Endometrium (tissue), 2 donors: ENCODE results near the gene ANXA9.

Source experiments
- FAIRE-seq: peaks from 2 replicates; lab custom pipeline; 2012; peaks lifted over from hg19 to GRCh38; lab: Jason Lieb, UNC
- donor health status: control.
- donor health status: control.

The ANXA9 gene

DNA sequence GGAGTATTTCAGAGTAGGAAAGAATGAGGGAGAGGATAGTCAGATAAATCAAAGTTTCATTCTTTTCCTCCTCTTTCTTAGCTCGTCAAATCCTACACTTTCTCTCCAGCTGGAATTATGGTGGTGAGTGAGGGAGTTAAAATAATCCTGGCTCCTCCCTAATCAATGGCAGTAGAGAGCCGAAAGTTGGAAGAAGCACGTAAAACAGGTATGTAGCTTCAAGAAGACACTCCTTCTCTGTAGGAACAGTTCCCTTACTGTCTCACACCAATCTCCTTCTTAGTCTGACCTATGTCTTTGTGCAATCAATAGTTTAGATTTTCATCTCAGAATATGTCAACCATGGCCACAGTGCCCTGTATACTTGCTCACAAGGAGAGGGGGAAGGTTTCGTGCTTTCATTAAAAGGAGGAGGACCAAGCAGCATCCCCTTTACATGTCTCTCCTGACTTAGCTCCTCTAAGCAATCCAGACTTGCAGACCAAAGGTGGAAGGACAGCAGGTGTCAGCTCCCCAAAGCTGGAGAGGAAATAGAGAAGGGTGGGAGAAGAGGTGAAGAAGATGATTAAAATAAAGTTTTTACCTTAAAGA, 23.7 kb downstream of the ANXA9 start:
- no peak for FAIRE-seq

DNA sequence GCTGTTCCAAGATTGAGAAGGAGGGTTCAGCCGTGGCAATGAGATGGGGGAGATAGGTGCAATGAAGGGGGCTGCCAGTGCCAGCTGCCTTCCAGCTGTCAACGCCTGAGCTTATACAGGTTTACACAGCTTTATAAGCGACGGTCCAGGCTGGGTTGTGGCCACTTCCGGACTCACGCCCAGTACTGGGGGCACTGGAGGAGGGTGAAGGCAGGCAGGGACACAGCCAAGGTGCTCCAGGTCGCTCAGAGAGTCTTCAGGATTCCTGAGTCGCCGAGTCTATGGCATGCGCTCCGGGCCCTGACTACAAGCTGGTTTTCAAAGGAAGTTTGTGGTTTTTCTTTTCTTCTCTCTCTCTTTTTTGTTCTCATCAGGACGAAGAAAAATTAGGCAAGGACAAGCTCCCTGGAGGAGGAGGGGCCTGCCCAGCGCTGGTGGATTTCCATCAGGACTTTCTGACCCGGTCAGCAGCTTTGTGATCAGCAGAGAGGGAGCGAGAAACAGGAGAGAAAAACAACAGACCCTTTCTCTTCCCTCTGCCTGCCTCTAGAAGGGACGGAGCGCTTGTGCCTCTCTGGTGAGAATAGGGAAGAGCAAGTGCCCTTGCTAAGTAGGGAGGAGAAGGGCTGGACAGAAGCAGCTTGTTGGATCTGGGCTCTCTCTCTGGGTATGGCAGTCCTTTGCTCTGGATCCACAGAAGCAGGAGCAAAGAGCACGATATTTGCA, 24.4 kb downstream of the ANXA9 start, which contains the start of gene MINDY1:
TSS of gene MINDY1 (minus strand) at position 576 of the 726 bp plus-strand sequence. CDS start 4,285 bp downstream, outside the sequence.
- no peak for FAIRE-seq

DNA sequence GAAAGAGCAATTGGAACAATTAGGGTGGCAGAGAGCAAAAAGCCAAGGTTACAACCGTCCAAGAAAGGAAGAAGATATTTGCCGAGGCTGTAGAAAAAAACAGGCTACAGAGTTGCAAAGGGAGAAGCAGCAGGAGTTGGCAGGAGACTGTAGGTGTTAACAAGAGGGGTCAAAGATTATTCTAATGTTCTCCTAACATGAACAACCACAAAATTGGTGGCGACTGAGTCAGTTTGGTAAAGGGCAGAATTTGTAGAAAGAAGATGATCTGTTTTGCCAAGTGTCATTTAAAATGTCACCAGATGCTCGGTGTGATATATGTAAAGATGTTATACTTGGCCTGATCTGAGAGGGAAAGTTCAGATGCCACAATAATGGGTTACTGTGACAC, 25.8 kb downstream of the ANXA9 start:
- FAIRE-seq: no peak

DNA sequence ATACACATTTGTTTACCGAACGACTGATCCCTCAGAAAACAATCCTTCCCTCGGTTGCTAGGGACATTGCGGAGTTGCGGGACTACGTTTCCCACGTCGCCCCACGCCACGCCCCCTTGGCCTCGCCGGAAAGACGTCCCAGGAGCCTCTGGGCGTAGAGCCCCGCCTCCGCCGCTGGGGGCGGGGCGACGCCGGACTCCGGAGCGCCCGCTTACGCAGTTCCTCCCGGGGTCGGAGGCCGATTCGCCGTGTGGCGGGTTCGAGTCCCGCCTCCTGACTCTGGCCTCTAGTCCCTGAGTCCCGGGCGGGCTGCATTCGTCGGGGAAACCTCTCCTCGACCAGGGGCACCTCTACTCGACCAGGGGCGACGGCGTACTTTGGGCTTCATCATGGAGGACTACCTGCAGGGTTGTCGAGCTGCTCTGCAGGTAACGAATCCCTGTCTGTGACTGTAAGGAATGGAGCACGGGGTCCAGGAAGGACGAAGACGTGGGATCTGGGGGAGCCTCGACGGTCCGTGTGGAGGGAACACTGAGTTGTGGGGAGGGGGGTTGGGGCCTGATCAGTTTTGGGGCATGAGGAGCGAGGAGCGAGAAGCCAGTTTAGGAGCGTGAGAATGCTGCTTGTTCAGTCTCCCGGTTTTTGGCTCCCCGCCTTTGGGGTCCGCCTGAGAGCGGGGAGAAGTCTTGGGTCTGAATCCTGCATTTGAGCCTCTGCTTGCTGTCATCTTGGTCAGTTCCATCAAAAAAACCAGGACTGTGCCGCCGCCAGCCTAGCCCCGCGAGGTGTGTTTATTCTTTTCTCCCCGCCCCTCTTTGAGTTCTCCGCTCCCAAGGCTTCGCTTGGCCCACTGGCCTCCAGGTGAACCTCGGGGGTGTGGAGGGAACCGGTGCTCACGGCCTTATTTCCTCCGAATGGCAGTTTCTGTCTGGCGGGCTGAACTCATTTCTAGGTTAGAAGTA, 26.4 kb downstream of the ANXA9 start, which contains the start of gene PRUNE1:
TSS of gene PRUNE1 (plus strand) at position 206 of the 962 bp plus-strand sequence. CDS start at position 390, 184 bp downstream.
- FAIRE-seq: peak; percentile 64

DNA sequence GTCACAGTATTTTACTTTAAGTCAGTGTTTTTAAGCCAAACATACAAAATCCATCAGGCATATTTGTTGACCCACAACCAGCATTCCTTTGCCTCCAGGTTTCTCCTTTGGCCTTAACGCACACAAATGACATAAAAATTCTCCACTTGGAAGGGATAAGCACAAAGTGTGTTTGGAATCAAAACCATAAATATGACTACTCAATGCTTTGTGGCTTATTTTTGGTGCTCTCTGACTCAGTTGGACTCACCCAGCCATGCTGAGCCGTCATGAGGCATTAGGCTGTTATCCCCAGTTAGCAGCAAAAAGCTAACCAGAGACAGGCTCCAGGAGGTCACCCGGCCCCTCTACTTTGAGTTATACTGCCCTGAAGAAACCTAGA, 27.1 kb downstream of the ANXA9 start:
- FAIRE-seq: no peak

DNA sequence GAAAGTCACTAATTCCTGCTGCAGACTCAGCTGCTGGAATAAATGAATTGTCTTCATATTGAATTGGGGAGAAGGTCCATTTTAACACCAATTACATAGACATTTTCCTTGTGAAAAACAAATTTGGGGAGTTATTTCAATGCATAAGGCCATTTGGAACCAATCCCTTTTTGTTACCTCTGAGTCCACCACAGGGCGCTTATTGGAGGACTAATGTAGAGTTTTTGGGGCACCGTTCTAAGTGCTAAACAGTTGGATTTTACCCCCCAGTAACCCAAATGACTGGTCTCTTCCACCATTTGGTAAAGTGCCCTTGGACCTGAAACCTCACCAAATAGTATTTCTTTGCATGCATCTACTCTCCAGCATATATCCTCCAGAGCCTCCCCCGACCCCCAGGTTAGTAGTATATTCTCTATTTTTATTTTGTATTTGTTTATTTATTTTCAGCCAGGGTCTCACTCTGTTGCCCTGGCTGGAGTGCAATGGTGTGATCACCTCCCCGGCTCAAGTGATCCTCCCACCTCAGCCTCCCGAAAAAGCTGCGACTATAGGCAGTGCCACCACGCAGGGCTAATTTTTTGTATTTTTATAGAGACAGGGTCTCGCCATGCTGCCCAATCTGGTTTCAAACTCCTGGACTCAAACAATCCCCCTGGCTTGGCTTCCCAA, 27.7 kb downstream of the ANXA9 start:
- FAIRE-seq: no peak

DNA sequence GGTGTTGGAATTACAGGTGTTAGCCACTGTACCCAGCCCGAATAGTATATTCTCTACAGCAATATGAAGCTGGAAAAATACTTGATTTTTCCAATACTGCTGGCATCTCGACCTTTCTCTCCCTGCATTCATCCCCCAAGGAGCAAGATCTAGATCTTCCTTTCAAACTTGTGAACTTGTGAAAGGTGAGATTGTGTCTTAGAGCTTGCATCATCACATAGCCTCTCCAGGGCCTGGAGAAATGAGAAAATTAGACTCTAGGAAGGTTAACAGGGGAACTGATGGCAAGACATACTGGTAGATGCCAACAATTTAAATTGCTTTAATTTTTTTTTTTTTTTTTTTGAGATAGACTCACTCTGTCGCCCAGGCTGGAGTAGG, 28.2 kb downstream of the ANXA9 start:
- no peak for FAIRE-seq

DNA sequence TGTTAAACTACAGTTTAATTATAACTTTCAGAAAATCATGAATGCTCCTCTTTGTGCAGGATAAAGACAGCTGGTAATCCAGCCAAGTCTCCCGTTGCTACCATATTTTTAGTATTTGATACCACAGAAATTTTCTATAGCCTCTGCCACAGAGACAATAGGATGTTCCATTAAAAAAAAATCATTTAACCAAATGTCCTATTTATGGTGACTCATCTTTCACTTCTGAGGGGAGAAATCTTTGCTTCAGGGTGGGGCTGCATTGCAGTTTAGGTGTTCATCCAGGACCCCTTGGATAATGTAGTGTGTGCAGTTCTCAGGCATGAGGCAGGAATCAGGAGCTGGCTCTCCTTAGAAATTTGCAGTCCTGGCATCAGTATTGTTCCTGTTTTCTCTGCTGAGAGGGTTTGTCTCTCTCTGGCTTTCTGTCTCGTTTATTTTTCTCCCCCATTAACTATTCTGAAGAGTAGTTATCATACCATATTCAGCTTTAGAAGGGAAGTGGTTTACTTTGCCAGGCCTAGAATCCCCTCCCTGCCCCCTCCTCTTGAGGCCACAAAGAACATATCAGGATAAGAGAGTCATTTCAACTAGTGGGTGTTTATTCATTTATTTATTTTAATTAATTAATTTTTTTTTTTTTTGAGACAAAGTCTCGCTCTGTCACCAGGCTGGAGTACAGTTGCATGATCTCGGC, 29.2 kb downstream of the ANXA9 start:
- no peak for FAIRE-seq

DNA sequence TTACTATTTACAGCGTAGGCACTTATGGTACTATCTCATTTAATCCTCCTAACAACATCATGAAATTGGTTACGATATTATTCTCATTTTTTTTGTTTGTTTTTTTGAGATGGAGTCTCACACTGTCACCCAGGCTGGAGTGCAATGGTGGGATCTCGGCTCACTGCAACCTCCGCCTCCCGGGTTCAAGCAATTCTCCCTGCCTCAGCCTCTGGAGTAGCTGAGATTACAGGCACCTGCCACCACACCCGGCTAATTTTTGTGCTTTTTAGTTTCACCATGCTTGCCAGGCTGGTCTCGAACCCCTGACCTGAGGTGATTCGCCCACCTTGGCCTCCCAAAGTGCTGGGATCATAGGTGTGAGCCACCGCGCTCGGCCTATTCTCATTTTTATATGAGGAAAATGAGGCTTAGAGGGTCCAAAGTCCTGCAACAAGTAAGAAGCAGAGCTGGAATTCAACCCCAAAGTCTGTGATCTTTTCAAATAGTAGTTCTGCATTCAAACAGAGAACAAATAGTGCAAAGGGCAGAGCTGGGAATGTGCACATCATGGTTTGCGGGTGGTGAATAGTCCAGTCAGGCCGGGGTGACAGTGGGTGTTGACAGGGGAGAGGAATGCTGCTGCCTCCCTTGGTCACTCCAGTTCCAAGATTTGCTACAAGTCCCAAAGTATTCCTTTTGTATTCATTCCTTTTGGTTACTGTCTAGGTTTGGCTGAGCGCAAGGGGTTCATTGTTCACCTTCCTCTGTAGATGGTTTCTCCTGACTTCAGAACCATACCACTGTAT, 30.8 kb downstream of the ANXA9 start:
- no peak for FAIRE-seq

DNA sequence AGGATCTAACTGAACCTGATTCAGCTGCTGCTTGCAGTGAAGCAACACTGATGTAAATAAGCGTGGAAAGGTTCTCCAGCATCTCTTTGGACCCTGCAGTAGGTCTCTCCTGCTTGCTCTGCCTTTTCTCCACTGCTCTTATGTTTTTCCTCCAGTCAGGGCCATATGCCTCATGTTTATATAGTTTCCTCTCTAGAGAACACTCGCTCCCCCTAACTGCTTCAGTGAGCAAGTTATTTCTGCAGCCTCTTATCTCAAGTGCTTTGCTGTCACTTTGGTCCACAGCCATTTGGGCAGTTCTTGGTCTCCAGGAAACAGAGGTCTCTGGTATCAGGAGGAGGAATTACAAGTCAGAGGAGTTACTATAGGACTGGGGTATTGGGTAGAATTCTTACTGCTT, 31.4 kb downstream of the ANXA9 start:
- no peak for FAIRE-seq

DNA sequence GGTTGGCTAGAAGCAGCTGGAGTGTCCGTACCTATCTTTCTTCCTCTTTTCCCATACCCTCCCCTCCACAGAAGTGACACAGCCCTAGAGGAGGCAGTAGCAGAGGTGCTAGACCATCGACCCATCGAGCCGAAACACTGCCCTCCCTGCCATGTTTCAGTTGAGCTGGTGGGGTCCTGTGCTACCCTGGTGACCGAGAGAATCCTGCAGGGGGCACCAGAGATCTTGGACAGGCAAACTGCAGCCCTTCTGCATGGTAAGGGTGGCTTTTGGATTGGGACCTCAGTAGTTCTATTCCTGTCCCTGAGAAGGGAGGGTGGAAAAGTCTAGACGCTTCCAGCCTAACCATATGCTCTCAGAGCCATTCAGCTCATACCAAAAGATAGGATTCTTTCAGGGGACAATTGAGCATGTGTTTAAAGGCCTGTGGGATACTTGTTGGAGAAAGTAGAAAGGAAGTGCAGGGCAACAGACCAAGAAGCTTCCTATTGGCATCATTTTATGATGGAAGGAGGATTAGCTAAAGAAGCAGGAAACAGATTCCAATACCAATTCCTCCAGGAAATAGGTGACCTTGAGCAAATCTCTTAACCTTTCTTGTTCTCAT, 42.6 kb downstream of the ANXA9 start:
- no peak for FAIRE-seq

DNA sequence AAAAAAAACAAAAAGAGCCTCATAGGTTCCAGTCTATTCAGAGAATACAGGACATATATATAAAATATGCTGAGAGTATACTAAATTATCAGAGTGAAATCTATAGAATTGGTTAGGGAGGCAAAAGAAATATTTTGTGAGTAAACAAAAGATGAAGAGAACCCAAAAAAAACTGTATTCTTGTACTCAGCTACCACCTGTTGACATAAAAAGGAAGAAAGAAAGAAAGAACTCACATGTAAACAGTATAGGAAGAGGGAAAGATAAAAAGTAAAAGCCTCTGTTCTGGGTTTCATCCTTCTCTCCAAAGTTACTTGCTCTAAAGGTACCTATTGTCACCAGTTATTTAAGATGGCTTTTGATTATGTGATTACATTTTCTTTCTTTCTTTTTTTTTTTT, 44.4 kb downstream of the ANXA9 start:
- no peak for FAIRE-seq

DNA sequence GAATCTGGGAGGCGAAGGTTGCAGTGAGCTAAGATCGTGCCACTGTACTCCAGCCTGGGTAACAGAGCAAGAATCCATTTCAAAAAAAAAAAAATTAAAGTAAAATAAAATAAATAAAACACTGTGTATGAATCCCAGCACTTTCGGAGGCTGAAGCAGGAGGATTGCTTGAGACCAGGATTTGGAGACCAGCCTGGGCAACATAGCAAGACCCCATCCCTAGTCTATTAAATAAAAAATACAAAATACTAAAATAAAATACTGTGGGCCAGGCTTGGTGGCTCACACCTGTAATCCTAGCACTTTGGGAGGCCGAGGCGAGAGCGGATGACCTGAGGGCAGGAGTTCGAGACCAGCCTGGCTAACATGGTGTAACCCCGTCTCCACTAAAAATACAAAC, 50.1 kb downstream of the ANXA9 start:
- FAIRE-seq: no peak

DNA sequence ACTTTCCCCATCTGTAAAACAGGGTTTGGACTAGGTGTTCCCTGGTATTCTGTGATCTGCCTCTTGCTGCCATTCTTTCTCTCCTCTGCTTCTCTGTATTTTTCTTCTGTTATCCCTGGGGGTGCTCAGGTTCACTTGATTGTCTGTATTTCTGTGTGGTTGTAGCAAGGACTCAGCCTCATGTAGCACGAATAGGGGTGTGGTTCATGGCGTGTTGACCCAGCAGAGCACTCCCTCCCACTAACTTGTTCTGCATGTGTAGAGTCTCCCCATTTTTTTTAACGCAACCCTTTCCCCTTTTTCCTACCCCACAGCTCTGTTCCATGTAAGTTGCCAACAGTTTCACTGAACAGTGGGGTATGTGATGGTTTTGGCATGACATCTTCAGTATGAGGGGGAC, 53.1 kb downstream of the ANXA9 start:
- no peak for FAIRE-seq

DNA sequence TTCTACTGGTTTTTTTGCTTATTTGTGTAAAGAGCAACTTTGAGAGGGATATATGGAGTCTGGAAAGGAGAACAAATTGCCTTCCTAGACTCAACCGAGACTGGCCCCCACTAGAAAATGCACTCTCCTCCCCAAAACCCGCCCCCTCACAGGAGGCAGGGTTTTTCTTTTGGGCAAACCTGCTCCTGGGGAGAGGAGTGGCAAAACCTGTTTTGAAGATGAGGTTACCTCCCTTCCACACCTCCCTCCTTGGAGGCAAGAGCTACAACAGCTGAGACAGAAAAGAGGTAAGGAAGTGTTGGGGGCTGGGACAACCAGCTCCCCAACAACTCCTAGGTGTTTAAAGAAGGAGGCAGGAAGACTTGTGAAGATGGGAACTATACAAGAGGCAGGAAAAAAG, 54.3 kb downstream of the ANXA9 start, which contains the start of gene BNIPL:
TSS of gene BNIPL (plus strand) at position 231 of the 400 bp plus-strand sequence. CDS start at position 371, 140 bp downstream.
- FAIRE-seq: no peak

DNA sequence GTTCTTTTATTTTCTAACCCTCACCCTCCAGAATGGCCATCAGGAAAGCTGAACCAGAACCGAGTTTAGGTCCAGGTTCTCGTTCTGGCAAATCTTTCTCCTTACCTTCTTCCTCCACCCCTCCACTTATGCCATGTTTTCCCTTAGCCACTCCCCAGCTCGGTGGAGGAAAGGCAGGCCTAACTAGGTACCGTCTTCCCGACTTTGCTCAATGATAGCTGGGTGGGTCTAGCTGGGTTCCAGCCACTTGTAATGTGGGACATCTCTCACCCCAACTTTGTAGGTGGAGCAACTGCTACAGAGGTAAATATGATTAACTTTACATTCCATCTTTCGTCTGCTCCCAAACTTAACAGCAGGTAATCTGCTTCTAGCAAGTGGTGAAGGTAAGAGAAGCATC, 54.9 kb downstream of the ANXA9 start:
- FAIRE-seq: no peak

DNA sequence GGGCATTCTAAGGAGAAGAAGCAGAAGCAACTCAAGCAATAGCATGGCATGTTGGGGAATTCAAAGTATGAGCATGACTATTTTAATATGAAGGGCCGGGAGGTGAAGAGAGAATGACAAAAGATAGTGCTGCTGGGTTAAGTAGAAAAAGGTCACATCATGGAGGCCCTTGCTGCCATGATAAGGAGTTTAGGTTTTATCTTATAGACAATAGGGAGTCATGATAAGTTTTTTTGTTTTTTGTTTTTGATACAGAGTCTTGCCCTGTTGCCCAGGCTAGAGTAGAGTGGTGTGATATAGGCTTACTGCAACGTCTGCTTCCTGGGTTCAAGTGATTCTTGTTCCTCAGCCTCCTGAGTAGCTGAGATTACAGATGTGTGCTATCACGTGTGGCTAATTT, 57.4 kb downstream of the ANXA9 start:
- no peak for FAIRE-seq

DNA sequence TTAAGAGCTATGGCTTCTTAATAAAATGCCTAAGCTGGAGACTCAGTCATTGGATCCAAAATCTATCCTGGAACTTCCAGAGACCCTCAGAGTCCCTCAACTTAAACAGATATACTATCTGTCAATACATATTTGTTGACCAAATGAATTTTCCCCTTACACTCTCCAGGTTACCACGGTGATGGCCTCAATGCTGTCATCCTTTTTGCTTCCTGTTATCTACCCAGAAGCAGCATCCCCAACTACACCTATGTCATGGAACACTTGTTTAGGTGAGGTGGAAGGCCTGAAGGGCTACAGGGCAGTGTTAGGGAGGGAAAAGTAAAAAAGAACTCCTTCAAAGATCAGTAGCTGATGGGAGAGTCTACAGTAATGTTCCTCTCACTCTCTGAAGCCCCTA, 61.1 kb downstream of the ANXA9 start:
- FAIRE-seq: no peak
